Endothelial cell of hepatic sinusoid (primary cell): ENCODE measurements around the gene CNOT3.
"Not testable (repeated sequence)": the region's sequence is repeated elsewhere in the genome, so short reads cannot be mapped to it uniquely, and the experiment has no call there.

Experiments used
- in situ Hi-C: cut with HindIII; loops from 2 replicates; pipeline ENCODE4 v1.10.0; 2017; ENCODE audit warnings: low sequenced_read_pairs

The CNOT3 gene

GRCh38 chr19:54165222-54165621, 27.7 kb downstream of the CNOT3 start:
- in situ Hi-C loops = no loop called here

DNA sequence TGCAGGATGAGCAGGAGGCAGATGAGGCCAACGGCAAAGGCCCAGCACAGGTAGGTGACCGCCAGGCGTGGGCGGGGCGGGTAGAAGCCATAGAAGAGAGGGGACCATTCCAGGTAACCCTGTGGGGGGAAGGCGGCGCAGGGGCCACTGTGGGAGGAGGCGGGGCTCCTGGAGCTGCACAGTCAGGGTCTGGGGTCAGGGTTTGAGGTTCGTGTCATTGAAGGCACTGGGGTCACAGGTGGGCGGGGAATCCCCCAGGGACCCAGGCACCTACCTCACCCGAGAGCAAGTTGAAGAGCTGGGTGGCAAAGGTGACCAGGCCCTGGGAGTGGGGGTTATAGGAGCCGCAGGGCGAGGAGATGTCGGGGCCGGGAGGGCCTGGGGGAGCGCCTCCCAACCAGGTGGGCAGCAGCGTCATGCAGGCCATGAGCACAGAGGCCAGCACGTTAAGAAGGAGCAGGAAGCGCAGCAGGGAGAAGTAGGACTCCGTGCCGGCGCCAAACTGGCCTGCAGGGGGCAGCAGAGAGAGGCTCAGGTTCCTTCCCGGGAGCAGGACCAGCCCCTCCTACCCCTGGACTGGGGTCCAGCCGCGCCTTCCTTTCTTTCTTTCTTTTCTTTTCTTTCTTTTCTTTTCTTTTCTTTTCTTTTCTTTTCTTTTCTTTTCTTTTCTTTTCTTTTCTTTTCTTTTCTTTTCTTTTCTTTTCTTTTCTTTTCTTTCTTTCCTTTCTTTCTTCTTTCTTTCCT, 30.8 kb downstream of the CNOT3 start:
- in situ Hi-C loops = no loop called here

DNA sequence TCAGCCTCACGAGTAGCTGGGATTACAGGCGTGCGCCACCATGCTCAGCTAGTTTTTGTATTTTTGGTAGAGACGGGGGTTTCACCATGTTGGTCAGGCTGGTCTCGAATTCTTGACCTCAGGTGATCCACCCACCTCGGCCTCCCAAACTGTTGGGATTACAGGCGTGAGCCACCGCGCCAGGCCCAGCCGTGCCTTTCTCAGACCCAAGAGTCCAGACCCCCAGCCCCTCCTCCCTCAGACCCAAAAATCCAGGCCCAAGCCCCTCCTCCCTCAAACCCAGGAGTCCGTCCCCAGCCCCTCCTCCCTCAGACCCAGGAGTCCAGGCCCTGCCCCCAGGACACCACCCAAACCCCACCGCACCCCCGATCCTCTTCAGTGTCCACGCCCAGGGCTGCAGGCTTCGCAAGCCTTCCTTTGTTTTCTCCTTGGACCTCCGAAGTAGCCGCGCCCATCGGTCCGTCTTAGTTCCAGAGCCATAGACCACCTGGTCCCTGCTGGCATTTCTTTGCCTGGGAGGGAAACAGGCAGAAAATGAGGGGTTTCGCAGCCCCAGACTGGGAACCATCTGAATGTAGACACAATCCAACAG, 31.7 kb downstream of the CNOT3 start:
- in situ Hi-C loops = no loop called here

GRCh38 chr19:54171736-54172431, 34.3 kb downstream of the CNOT3 start:
- in situ Hi-C loops = not testable (repeated sequence)

- in situ Hi-C loops = no loop called here
Measured at GRCh38 chr19:54172471-54173358, 35.2 kb downstream of the CNOT3 start, which contains the start of gene TMC4. Gene TMC4 (minus strand): TSS chr19:54173160. CDS start chr19:54173117, 43 bp downstream.

- in situ Hi-C loops = no loop called here
Measured at GRCh38 chr19:54173359-54173699, 35.8 kb downstream of the CNOT3 start.

DNA sequence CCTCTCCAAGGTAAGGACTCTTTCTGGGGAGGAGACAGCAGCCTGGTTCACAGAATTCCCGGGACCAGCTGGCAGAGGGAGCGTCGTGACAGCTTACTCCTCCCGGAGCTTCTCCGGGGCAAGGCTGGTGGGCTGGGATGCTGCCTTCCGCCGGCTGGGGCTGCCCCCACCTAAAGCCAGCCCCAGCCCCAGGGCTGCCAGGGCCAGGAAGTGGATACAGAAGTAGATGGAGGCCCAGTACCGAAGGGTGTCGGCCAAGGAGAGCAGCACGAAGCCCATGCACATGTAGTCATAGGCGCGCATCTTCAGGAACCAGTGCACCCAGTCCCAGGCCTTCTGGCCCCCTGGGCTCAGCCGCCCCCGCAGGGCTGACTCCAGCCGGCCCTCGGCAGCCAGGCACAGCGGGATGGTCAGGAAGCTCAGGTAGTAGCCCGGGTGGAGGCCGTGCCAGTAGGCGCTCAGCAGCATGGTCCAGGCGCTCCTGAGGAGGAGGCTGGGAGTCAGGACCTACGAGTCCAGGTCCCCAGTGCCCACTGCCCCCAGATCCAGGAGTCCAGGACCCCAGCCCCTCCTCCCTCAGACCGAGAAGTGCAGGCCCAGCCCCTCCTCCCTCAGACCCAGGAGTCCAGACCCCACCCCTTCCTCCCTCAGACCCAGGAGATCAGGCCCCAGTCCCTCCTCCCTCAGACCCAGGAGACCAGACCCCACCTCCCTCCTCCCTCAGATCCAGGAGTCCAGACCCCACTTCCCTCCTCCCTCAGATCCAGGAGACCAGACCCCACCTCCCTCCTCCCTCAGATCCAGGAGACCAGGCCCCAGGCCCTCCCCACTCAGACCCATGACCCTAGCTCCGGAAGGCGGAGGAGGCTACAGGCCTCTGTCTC, 36.6 kb downstream of the CNOT3 start:
- in situ Hi-C loops = no loop called here

DNA sequence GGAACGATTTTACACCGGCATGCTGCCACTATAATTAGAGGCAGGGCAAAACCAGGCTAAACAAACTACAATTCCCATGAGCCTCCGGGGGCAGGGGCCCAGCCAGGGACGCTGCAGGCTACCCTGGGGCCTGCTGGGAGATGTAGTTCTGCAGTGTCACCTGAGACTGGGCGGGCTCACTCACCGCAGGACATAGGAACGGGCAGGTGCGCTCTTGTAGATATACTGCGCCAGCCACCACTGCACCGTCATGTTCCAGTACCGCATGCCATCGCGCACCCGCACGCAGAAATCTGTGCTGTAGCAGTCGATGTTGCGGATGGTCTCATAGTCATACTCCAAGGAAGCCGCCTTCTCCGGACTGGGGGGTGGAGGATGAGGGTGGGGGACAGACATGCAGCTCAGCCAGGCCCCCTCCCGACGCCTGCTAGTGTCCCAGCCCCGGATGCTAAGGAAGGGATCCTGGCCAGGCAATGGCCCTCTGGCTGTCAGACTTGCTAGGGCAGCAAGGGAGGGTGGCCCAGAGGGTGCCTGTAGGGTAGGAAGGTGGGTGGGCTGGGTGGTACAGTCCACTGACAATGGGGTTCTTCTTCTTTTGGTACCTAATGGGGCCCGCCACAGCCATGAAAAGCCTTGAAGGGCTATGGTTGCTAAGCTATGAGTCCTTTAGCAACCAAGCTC, 41.2 kb downstream of the CNOT3 start:
- in situ Hi-C loops = no loop called here

DNA sequence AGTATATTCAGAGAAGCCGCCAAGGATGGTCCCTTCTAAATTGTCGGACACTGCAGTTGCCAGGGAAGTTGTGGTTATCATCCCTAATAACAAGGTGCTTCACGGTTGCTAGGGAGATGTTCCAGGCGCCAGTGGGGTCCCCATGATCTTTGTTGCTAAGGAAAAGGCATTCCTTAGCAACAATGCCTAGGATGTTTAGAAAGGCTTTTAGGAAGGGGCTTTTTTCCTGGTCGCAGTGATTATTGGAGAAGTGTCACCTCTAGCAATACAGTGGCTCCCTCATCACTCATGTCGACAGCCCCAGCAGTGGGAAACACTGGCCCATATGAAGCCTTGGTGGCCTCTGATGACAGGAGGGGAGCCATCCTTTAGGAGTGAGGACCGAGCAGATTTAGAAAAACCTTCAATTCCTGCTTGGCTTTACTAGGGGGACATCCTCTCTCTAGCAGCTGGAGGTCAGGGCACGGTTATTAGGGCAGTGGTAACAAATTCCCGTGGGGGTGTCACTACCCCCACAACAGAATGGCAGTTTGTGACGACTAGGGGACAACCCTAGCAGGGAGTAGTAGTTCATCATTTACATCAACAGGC, 41.8 kb downstream of the CNOT3 start:
- in situ Hi-C loops = no loop called here

DNA sequence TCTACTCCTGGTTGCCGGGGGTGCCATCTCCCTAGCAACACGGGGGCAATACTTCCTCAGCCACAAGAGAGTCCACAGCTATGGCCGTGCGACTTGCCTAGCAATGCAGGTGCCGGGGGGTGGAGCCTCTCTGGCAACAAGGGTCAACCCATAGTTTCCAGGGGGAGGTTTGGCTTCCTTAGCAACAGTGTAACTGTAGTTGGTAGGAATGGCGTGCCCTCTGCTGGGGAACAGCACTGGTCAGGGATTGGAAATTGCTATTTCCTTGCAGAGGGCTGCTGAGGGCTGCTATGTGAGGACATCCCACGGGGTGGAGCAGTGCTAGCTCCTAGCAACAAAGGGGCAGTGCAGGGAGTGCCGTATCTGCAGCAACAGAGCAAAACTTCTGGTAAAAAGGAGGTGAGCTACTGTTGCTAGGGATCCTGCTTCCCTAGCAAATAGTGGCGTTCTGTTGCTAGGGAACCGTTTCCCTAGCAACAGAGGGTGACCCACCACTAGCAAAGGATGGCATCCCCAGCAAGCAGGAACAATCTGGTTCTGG, 42.4 kb downstream of the CNOT3 start:
- in situ Hi-C loops = no loop called here

DNA sequence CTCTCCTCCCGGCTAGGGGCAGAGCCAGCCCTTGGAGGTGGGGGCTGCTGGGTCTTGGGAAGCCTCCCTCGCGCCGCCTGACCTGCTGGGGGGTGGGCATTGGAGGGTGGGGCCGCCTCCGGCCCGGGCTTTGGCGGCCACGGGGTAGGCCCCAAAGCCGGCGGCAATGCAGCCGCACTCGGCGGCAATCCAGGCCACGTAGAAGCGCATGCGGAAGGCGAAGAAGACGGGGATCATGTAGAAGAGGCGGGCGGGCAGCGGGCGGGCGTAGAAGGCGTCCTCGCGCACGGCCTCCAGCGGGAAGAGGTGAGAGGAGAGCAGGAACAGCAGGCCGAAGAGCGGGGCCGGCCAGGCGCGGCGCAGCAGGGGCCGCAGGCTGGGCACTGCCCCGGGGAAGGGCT, 43.1 kb downstream of the CNOT3 start:
- in situ Hi-C loops = no loop called here

DNA sequence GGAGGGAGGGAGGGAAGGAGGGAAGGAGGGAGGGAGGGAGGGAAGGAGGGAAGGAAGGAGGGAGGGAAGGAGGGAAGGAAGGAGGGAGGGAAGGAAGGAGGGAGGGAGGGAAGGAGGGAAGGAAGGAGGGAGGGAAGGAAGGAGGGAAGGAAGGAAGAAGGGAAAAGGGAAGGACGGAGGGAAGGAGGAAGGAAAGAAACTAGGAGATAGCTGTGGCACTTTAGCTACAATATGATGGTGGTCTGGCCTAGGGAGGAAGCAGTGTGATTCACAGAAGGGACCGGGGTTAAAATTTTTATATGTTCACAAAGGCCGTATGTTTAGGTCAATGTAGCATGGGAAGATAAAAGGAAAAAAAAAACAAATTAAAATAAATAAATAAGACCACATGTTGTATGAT, 44.3 kb downstream of the CNOT3 start:
- in situ Hi-C loops = not testable (repeated sequence)

DNA sequence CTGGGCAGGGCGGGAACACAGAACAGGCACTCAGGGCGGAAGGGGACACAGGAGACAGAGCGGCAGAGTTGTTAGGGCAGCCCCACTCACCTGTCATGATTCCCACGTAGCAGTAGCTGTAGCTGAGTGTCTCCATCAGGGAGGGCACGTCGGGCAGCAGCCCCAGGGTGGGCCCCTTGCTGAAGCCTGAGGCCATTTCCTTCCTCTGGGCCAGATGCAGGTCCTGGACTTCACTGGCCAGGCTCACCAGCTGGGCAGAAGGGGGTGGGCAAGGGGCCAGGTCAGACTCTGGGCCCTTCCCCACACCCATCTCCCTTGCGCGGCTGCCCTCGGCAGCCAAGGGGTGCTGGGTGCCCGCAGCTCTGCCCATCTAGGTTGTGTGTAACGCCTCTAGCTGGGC, 45.9 kb downstream of the CNOT3 start:
- in situ Hi-C loops = no loop called here

DNA sequence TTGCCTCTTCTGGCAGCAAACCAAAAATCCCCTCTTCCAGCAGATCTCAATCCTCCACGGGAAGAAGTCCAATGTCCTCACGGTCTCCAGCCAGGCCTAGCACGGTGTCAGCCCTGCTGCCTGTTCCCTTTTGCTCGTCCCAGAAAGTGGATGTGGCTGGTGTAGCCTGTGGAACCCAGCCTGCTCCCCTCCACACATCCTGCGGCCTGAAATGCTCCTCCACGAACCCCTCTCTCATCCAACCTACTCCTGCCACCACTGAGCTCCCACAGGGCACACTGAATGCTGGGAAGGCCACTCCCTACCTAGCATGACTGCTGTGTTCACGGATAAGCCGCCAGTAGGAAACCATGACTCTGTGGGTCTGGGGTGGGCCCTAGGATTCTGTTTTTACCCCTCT, 48.8 kb downstream of the CNOT3 start:
- in situ Hi-C loops = no loop called here

- in situ Hi-C loops = no loop called here
Measured at GRCh38 chr19:54186934-54187381, 49.4 kb downstream of the CNOT3 start.

GRCh38 chr19:54188215-54188871, 50.8 kb downstream of the CNOT3 start:
- in situ Hi-C loops = no loop called here

DNA sequence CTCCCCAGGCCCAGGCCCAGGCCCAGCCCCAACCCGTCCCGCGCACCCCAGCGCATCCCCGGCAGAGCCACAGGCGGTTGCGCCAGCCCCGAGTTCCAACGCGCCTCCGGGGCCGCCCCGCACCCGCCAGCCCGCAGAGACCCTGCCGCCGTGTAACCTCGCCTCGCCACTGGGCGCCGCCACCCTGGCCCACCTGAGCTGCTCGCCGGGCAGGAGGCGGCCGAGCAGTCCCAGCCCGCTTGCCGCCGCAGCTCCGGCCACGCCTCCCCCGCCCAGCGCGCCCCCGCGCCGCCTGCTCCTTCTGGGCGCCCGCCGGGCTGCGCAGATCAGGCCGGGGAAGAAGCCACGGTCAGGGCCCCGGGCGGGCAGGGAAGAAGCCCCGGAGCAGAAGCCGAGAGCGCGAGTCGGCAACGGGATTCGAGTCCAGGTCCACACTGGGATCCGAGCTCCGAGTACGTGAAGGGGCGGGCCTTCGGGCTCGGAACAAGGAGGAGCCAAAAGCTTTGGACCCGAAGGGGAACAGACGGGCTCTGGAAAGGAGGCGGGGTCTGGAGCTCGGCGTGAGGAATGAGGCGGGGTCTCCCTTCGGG, 51.7 kb downstream of the CNOT3 start, which contains the start of gene MBOAT7:
TSS of gene MBOAT7 (minus strand) at position 436 of the 590 bp plus-strand sequence. CDS start 1,072 bp downstream, outside the sequence.
- in situ Hi-C loops = no loop called here
